ENCODE data around the gene COX20.

COX20 gene

DNA sequence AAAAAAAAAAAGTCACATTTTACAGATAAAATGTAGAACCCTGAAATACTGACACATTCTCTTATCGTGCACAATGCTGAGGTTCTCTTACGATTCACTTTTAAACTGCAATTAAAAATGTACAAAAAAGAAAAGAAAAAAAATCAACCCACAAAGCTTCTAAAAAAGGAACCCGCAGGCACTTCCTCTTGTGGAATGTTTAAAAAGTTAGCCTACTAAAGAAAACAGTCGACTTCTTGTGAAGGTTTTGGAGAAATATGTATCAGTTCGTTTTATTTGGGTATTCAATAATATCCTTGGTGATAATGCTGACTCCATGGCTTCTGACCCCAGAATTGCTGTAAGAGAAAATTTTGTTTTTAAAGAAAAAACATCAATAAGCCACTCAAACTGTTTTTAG is 18.7 kb downstream of the COX20 start:
- DNase-seq = no peak

DNA sequence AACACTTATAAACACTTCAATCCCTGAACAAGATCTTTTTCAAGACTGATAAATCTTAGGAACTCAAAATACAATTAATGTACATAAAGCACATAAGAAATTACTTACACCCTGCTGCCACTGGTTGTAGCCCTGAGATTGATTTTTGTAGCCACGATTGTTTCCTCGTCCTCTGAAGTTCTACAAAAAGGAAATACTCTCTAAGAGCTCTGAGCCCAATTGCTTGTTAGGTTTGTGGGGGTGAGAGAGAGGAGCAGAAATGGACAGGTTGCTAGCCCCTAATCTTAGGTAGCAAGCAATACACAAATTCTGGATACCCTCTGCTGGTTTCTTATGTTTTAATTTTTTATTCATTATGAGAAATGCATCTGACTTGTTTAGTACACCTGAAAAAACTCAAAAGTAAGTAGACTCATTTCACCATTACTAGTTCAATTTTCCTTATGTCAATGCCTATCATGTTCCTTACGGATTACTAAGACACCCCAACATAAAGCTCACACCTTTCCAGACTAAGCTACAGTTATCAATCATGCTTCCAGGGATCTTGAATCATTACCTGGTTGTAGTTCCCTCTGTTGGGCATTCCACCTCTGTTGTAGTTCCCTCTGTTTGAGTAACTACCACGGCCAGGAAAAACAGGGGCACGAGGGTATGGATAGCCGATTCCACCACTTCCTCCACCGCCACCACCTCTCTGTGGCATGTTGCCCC is 19.6 kb downstream of the COX20 start:
- no peak for DNase-seq

DNA sequence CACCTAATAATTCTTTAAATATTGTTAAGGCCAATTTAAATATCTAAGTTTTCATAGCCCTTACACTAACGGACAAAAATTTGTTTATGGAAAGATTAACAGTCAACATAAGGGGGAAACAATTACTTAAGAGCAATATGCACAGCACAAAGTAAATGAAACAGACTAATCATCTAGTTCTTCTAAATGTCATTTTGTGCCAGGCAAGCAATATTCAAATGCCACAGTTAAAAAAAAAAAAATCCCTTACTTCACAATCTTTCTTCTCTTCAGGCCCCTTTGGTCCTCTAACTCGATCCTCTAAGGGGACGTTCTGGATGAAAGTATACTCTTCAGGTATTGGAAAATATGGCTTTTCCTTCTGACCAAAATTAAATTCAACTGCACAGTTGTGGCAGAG is 22.3 kb downstream of the COX20 start:
- peak in 1 of 3 experiments; percentile 24 for DNase-seq

DNA sequence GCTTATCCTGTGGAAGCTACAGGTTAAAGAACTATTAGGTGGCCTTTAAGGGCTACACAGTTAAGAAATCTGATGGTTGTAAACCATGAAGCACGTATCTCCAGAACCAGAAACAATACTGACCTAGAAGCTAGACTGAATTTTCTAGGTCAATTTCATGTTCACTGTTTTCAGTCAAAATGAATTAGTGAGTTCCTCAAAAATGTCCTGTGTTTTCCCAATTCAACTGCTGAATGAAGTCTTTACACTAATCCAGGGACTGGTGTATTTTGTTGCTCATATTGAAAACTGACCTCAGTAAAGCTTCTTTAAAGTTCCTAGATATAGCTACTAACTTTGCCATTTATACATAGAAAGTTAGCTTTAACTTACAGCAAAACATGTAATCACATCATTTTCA is 22.9 kb downstream of the COX20 start:
- DNase-seq = no peak

DNA sequence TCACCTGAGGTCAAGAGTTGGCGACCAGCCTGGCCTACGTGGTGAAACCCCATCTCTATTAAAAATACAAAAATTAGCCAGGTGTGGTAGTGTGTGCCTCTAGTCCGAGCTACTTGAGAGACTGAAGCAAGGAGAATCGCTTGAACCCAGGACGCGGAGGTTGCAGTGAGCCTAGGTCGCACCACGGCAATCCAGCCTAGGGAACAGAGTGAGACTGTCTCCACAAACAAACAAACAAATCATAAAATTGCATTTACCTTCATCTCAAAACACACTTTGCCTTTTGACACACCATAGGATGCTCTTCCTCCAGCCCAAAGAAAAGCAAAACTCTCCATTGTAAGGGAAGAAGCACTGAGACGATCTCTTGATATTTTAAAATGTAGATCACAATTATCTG is 24.6 kb downstream of the COX20 start:
- no peak for DNase-seq

DNA sequence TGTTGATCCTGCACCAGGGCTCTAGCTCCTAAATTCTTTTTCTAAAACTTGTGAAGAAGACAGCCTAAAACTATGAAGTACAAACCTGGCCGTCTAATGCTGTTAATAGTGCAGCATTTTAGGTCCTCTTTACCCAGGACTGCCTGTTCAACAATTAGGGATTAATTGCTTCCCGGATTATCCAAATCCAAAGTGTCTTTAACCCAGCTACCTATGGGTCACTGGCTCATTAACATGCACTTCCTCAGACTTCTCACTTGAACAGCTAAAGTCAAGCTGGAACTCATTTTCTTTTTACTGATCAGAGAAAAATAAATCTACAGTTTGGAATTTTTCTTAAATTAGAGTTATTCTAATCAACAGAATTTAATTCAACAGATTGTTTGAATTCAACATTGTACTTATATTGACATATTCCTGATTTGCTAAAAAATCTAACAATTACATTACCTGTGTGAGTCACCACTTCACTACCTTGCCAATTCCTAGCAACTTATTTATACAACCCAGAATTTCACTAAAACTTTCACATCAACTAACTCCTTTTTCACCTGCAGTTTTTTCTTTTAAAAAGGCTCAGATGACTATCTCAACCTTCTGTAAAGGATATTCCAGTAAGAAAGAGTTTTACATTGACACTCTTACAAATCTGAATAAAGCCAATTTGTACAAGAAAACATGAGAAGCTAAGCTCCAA is 25.6 kb downstream of the COX20 start:
- peak in 1 of 3 experiments; percentile 20 for DNase-seq

DNA sequence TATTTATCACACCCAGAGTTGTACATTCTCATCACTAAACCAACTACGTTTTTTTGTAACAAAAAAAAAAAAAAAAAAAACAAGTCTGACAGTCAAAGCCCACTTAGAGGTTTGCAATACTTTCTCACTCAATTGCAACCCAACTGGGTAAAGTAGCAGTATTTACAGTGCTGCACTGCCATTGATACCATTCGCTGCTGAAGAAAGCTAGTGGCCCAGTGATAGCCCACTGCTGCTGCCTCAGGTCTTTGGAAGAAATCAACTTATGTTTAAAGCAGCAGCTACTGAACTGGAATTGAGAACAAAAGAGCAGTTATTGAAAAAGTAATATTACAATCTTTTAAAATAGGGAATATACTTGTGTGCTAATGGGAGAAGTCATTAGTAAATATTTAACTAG is 26.2 kb downstream of the COX20 start:
- peak in 1 of 3 experiments; percentile 41 for DNase-seq

DNA sequence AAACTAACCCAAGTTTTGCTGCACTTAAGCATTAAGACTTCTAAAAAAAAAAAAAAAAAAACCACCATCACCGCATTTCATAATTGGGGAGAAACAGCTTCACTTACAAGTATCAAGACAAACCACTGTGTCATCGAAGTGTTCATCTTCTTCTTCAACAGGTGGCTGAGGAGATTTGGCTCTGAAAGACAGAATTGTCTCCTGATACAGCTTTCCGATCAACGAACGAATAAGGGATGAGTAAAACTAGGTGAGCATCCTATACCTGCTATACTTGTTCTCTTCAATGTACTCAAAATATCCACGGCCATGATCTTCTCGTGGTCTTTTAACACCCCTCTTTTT is 26.9 kb downstream of the COX20 start:
- no peak for DNase-seq

DNA sequence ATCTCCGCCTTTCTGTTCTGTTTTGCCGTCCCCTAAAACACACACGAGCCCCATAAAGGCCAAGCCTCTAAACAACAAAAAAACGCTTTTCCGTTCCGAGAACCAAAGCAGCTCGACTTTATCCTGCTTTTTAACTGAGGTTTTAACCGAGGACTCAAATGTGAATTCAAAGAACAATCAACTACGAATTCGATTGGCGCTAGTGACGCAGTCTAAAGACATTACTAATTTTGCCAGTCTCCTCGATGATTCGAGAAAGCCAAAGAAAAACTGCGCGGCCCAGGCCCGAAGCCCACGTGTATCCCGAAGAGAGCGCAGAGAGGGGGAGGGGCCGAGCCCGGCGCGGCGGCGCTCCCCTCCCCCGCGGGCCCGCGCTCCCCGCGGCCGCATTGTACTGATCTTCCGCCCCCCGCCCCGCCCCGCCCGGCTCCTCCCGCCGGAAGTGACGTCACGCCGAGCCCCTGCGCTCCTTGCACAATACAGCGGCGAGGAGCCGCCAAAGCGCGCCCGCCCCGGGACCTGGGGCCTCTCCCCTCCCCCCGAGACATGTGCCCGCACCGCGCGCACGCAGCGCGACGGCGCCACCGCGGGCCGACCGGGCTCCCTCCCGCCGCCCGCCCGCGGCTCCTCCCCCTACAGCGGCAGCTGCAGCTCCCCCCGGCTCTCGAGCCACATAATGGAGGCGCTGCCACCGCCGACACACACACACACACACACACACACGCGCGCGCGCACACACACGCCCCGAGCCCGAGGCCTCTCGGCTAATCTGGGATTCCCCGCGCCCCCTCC is 27.4 kb downstream of the COX20 start:
- peak; percentile 86 to 97 (median 97) for DNase-seq

DNA sequence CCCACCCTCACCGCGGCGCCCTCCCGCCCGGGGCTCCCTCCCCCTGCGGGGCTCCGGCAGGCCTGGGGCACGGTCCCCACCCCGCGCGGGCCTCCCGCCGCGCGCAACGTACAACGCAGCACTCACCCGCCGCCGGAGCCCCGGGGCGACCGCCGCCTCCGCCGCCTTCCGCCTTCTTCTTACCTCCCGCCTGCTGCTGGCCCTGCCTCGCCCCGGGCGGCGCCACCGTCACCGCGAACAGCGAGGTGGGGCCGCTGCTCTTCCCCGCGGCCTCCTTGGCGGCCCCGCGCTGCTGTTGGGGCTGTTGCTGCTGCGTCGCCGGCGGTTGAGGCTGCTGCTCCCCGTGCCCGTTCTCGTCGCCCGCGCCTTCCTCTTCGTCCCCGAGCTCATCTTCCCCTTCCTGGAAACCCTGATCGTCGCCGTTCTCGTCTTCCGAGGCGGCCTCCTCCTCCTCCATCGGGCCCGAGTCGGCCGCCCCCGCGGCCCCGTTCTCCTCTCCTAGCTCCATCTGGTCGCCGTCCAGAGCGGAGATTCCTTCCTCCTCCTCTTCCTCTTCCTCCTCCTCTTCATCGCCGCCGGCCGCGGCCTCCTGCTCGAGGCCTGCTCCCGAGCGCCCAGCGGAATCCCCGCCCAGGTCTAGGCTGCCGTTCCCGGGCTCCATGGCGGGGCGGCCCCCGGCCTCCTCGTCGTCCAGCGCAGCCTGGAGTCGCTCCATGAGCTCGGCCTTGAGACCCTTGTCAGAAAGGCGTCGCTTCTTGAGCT is 28.2 kb downstream of the COX20 start:
- DNase-seq = peak in 1 of 3 experiments; percentile 48

DNA sequence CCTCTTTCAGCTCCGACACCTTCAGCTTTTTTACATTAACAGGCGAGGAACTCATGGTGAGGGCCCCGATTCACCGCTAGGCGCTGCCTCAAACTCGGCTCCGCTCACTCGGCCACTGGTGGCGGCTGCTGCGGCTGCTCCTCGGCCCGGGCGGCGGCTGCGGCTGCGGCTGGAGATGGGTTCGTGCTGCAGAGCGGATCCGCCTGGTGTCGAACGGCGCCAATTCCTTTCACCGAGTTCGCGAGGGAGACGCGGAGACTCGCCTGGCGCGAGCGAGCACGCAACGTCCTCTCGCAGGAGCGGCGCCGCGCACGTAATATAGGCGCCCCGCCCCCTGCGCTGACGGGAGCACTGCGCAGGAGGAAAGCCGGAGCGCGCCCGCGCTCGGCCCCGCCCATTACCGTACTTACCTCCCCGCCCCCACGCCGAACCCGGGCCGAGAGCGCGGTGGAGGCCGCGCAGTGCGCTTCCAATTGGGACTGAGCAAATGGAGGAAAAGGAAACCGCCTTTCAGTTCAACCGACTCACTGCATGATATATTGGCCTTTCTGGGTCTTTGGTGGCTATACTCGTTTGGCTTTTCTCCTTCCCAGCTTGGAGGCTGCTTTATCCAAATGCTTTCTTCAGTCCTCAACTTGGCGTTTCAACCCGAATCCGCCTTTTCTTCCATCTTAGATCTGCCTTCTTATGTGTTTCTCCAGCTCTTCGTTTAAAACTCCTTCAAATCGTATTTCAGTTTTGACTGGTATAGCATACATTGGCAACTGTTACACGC is 29.0 kb downstream of the COX20 start, which contains the start of gene HNRNPU:
Gene HNRNPU, minus strand, starts transcription at position 291 of the 775 bp plus-strand sequence. Its CDS starts 236 bp downstream, at position 55.
- peak; percentile 96 to 98 (median 96) for DNase-seq

DNA sequence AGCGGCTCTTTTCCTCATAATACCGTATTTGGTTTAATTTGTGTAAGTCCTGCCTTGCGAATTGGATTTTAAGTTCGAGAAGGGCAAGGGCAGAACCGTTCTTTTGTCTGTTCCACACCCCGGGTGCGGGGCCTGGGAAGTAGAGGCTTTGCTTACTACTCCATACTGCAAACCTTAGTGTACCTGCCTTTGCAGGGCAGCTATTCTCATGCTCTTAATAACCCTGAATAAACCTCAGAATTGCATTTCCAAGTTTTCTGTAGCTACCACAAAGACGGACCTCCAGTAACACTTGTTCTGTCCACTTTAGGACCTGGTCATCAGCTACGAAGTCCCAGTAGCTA is 29.5 kb downstream of the COX20 start:
- peak; percentile 54 to 94 (median 90) for DNase-seq

DNA sequence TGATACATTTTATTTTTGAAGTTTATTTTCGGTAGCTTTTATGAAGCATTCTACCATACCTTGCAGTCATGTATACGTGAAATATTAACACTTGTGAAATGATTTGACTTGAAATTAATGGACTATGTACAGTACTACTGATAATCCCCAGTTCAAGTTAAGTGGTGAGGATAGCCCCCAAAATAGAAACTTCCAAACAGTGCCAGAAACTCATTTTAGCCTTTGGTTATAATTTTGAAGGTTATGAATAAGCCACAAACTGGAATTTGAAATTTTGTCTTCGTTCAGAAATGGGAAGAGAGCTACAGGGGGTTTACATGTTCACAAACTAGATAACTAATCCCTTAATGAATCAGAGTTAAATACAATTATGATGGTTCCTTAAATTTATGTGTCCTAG is 30.4 kb downstream of the COX20 start:
- no peak for DNase-seq

DNA sequence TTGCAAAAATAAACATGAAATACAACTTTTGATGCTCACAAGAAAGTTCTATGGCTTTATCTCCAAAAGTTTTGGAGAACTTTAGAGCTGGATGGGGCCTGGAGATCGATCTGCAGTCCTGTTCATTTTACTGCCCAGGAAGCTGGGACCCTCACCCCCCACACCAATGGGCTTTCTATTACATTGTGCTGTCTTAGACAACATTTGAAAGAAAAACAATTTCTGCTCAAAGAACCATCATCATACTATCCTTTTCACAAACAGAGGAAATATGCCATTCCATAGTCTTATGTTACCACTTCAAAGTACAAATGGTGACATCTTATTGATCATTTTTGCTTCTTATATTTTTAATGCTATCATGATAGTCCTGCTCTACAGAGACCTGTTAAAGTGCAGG is 30.9 kb downstream of the COX20 start:
- no peak for DNase-seq

DNA sequence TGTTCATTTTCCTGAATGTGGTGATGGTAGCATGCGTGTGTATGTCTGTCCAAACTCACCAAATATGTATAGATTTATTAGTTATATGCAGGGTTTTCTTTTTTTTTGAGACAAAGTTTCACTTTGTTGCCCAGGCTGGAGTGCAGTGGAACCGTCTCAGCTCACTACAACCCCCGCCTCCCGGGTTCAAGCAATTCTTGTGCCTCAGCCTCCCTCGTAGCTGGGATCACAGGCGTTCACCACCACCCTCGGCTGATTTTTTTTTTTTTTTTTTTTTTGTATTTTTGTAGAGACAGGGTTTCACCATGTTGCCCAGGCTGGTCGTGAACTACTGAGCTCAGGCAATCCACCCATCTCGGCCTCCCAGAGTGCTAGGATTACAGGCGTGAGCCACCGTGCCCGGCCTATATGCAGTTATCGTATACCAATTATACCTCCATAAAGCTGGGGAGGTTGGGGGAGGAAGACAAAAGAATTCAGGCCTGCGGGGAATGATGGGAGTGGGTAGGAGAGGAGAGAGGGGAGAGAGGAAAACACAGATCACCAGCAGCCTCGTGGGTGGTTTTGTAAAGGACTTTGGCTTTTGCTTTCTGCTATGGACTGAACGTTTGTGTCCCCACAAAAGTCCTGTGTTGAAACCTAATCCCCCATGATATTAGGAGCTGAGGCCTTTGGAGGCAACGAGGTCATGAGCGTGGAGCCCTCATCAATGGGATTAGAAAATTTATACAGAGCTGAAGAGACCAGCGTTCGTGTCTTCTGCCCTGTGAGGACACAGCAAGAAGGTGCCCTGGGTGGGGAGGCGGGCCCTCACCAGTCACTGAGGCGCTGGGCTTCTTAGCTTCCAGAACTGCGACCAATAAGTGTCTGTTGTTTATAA is 33.3 kb downstream of the COX20 start:
- no peak for DNase-seq

DNA sequence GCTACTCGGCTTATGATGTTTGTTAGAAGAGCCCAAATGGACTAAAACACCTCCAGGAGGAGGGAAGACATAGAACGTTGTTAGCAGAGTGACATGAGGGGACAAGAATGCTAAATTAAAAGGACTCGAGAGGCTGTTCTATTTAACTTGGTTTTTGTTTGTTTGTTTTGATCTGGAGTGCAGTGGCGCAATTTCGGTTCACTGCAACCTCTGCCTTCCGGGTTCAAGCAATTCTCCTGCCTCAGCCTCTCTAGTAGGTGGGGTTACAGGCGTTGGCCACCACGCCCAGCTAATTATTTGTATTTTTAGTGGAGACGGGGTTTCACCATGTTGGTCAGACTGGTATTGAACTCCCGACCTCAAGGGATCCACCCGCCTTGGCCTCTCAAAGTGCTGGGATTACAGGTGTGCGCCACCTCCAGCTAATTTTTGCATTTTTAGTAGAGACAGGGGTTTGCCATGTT is 33.9 kb downstream of the COX20 start:
- DNase-seq = no peak

DNA sequence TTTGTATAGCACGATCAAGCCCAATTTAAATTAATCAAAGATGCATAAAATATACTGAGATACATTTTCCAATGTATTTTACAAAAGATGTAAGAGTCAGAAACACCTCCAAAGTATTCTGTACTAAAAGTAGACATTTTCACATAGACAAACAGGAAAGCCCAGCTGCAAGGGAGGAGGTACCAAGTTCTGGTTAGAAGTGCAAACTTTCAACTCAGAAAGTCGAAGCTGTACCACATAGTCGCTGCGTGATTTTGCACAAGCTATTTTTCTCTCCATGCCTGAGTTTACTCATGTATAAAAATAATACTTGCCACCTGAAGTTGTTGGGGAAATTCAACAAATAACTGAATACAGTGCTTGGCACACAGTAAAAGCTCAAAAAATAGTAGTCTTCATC is 34.5 kb downstream of the COX20 start:
- DNase-seq = no peak

DNA sequence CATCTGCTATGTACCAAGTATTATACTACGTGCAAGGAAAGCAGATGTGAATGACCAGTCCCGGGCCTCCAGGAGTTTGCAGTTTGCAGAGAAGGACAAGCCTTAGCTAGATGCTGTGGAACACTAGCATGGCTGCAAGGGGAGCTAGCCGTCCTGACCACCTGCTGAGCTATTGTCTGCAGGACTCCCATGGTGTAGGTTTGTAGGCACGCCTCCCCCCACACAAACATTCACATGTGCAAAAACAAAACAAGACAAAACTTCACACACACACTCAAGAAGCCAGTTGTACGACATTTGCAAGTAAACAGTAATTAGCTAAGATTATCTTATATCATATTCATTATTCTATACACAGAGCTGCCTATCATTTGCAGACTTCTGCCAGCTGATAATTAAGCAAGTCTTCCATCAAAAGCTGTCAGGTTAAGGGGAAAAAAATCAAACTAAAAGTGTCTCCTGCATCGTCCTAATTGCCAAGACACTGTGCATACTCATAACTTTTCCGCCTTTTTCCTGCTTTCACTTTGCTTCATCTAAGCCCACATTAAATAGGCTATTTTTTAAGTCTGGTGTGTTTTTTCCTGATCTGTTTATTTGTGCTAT is 39.6 kb downstream of the COX20 start:
- DNase-seq = peak in 2 of 3 experiments; percentile 90 to 99

DNA sequence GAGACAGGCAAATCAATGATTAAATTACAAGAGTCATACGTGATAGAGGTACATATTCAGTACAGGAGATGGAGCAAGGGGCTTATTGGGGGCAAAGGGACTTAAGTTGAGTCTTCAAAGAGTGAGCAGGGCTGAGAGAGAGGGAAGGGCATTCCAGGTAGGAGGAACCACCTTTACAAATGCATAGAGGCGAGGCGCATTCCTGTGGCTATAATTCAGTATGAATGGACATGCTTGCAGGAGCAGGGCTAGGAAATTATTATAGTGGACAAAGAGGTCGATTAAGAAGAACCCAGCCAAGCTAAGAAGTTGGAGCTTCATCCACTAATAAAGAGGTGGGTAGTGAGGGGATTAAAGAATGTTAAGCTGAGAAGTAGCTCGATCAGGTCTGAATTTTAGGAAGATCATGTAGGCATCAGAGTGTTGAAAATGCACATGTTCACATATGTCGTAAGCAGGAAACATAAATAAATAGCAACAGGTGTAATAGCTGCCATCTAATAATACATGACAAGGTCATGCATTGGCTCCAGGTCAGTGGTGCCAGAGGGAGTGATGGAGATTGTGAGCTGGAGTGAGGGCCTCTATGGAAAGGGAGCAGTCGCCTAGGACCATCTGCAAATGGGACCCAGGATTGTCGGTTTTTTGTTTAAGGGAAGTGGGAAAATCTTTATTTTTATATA is 40.9 kb downstream of the COX20 start:
- no peak for DNase-seq

DNA sequence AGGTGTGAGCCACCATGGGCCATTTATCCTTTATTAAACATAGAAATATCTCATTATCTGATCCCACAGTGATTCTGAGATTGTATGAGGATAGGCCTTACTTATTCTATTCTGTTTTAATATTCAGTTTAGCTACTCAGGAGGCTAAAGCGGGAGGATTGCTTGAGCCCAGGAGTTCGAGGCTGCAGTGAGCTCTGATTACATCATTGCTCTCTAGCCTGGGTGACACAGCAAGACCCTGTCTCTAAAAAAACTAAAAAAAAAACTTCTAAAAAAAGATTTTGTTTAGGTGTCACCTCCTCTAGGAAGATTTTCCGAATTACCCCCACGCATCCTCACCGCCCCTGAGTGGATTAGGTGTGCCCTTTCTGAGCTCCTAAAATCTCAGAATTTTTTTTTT is 43.2 kb downstream of the COX20 start:
- DNase-seq = no peak
